SK-N-SH treated with all-trans-retinoic acid at 6 μM for 48 hours (cell line): ENCODE data around the gene XPO6.

Experiments used
- ATAC-seq: fragments of 200-7000 bp; cut with Tn5 transposase; 3 replicates; pipeline ENCODE4 v1.9.1; 2020; ENCODE audit warnings: mild to moderate bottlenecking, moderate library complexity
- ARNTL ChIP-seq: fragments of 450-650 bp; formaldehyde crosslinking; IDR thresholded peaks from 2 replicates; pipeline ENCODE4 v1.5.0; 2020; ENCODE audit warnings: low read depth, mild to moderate bottlenecking, moderate library complexity, borderline replicate concordance
- BACH2 ChIP-seq: fragments of 250-450 bp; sonication (Bioruptor Pico); IDR thresholded peaks from 2 replicates; pipeline ENCODE4 v1.9.0; 2021; ENCODE audit warnings: mild to moderate bottlenecking, borderline replicate concordance
- GLIS3 ChIP-seq: fragments of 250-450 bp; sonication (Bioruptor Pico); IDR thresholded peaks from 2 replicates; pipeline ENCODE4 v1.5.0; 2020; ENCODE audit warnings: mild to moderate bottlenecking, moderate library complexity
- OSR1 ChIP-seq: fragments of 250-450 bp; sonication (Bioruptor Pico); IDR thresholded peaks from 2 replicates; pipeline ENCODE4 v1.8.0; 2022; ENCODE audit warnings: moderate library complexity, mild to moderate bottlenecking, inconsistent platforms
- PPARA ChIP-seq: fragments of 250-450 bp; sonication (Bioruptor Pico); IDR thresholded peaks from 2 replicates; pipeline ENCODE4 v1.5.0; 2020; ENCODE audit warnings: mild to moderate bottlenecking, borderline replicate concordance
- RARB ChIP-seq: fragments of 250-450 bp; sonication (Bioruptor Pico); IDR thresholded peaks from 2 replicates; pipeline ENCODE4 v1.8.0; 2021; ENCODE audit warnings: mild to moderate bottlenecking, moderate library complexity
- SNAI2 ChIP-seq: fragments of 250-450 bp; sonication (Bioruptor Pico); IDR thresholded peaks from 2 replicates; pipeline ENCODE4 v1.5.0; 2020; ENCODE audit warnings: mild to moderate bottlenecking, moderate library complexity
- TCF4 ChIP-seq: fragments of 250-450 bp; sonication (Bioruptor Pico); IDR thresholded peaks from 2 replicates; pipeline ENCODE4 v1.8.0; 2021; ENCODE audit warnings: mild to moderate bottlenecking, moderate library complexity, borderline replicate concordance
- ZC3H10 ChIP-seq: fragments of 250-450 bp; sonication (Bioruptor Pico); IDR thresholded peaks from 2 replicates; pipeline ENCODE4 v1.5.1; 2021; ENCODE audit warnings: mild to moderate bottlenecking, moderate library complexity
- ZFP30 ChIP-seq: fragments of 450-650 bp; formaldehyde crosslinking; IDR thresholded peaks from 2 replicates; pipeline ENCODE4 v1.5.0; 2022; ENCODE audit warnings: mild to moderate bottlenecking, moderate library complexity
- ZNF565 ChIP-seq: fragments of 450-650 bp; formaldehyde crosslinking; conservative IDR thresholded peaks from 2 replicates; pipeline ENCODE4 v1.5.0; 2020; ENCODE audit warnings: low read depth, mild to moderate bottlenecking, moderate library complexity
- ZNF70 ChIP-seq: fragments of 450-650 bp; formaldehyde crosslinking; IDR thresholded peaks from 2 replicates; pipeline ENCODE4 v1.5.0; 2020; ENCODE audit warnings: mild to moderate bottlenecking, moderate library complexity
- ZNF8 ChIP-seq: fragments of 450-650 bp; formaldehyde crosslinking; IDR thresholded peaks from 2 replicates; pipeline ENCODE4 v1.5.0; 2020; ENCODE audit warnings: mild to moderate bottlenecking, moderate library complexity
- TF ChIP-seq, protein P1 (sequence below): fragments of 250-450 bp; sonication (Bioruptor Pico); IDR thresholded peaks from 2 replicates; pipeline ENCODE4 v1.5.1; 2020; ENCODE audit warnings: low read depth, mild to moderate bottlenecking, moderate library complexity
- TF ChIP-seq, protein P2 (sequence below): fragments of 250-450 bp; sonication (Bioruptor Pico); IDR thresholded peaks from 2 replicates; pipeline ENCODE4 v1.8.0; 2020; ENCODE audit warnings: mild to moderate bottlenecking, moderate library complexity, borderline replicate concordance
- TF ChIP-seq, protein P3 (sequence below): fragments of 250-450 bp; sonication (Bioruptor Pico); IDR thresholded peaks from 2 replicates; pipeline ENCODE4 v1.8.0; 2021; ENCODE audit warnings: low read depth, mild to moderate bottlenecking, moderate library complexity, borderline replicate concordance
- TF ChIP-seq, protein P4 (sequence below): fragments of 250-450 bp; sonication (Bioruptor Pico); IDR thresholded peaks from 2 replicates; pipeline ENCODE4 v1.5.0; 2020; ENCODE audit warnings: mild to moderate bottlenecking, moderate library complexity
- TF ChIP-seq, protein P5 (sequence below): fragments of 250-450 bp; sonication (Bioruptor Pico); IDR thresholded peaks from 2 replicates; pipeline ENCODE4 v1.5.1; 2021; ENCODE audit warnings: mild to moderate bottlenecking, moderate library complexity

The XPO6 gene

DNA sequence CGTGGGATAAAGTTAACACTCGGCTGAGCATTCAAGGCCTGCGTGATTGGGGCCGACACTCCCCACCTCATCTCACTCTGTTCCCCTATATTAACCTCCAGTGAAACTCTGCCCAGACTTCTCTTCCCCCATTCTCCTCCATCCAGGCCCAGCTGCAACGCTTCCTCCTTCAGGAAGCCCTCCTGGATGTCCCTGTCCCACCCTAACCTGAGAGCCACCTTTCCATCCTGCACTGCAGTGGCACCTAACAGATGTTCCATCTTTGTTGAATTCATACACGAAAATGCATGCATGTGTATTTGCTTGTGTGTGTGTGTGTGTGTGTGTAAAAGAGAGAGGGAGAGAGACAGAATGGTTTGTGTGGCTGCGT, 48.0 kb upstream of the XPO6 start:
- TF ChIP-seq, protein P1, sequence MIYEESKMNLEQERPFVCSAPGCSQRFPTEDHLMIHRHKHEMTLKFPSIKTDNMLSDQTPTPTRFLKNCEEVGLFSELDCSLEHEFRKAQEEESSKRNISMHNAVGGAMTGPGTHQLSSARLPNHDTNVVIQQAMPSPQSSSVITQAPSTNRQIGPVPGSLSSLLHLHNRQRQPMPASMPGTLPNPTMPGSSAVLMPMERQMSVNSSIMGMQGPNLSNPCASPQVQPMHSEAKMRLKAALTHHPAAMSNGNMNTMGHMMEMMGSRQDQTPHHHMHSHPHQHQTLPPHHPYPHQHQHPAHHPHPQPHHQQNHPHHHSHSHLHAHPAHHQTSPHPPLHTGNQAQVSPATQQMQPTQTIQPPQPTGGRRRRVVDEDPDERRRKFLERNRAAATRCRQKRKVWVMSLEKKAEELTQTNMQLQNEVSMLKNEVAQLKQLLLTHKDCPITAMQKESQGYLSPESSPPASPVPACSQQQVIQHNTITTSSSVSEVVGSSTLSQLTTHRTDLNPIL (CRISPR knock-in tag) = no peak
- no peak for TF ChIP-seq ZC3H10 (CRISPR knock-in tag)
- no peak for TF ChIP-seq GLIS3 (CRISPR knock-in tag)
- TF ChIP-seq ZNF70 (CRISPR knock-in tag) = no peak
- no peak for TF ChIP-seq ZFP30
- TF ChIP-seq OSR1 (CRISPR knock-in tag) = no peak
- no peak for TF ChIP-seq ZNF565 (CRISPR knock-in tag)
- TF ChIP-seq, protein P2, sequence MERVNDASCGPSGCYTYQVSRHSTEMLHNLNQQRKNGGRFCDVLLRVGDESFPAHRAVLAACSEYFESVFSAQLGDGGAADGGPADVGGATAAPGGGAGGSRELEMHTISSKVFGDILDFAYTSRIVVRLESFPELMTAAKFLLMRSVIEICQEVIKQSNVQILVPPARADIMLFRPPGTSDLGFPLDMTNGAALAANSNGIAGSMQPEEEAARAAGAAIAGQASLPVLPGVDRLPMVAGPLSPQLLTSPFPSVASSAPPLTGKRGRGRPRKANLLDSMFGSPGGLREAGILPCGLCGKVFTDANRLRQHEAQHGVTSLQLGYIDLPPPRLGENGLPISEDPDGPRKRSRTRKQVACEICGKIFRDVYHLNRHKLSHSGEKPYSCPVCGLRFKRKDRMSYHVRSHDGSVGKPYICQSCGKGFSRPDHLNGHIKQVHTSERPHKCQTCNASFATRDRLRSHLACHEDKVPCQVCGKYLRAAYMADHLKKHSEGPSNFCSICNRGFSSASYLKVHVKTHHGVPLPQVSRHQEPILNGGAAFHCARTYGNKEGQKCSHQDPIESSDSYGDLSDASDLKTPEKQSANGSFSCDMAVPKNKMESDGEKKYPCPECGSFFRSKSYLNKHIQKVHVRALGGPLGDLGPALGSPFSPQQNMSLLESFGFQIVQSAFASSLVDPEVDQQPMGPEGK = no peak
- TF ChIP-seq, protein P3, sequence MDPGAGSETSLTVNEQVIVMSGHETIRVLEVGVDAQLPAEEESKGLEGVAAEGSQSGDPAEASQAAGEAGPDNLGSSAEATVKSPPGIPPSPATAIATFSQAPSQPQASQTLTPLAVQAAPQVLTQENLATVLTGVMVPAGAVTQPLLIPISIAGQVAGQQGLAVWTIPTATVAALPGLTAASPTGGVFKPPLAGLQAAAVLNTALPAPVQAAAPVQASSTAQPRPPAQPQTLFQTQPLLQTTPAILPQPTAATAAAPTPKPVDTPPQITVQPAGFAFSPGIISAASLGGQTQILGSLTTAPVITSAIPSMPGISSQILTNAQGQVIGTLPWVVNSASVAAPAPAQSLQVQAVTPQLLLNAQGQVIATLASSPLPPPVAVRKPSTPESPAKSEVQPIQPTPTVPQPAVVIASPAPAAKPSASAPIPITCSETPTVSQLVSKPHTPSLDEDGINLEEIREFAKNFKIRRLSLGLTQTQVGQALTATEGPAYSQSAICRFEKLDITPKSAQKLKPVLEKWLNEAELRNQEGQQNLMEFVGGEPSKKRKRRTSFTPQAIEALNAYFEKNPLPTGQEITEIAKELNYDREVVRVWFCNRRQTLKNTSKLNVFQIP = no peak
- ATAC-seq = no peak

DNA sequence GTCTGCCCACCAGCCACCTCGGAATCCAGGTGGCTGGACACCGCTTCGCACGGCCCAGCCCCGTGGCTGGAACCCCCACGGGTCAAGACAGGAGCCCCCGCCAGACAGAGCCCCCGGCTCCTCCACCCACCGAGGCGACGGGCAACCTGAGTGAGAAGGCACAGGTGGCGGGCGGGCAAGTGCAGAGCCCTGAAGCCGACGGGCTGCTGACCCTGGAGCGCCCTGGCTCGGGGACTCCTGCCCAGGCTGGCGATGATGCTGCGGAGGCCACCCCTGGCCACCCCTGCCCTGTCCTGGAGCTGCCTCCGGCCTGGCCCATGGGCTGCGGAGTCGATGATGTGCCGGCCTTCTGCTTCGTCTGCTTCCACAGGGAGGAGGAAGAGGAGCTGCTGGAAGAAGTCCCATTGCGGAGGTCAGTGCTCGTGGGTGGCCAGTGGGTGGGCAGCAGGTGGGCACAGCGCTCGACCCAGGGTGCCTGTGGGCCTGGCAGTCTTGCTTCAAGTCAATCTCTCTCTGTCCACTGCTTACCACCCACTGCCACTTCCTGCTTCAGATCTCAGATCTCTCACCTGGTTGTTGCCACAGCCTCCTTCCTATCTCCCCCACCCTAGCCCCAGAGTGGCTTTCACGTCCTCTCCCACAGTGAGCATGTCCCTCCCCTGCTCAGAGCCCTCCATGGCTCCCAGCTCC, 47.5 kb upstream of the XPO6 start:
- ATAC-seq = no peak
- TF ChIP-seq ARNTL (CRISPR knock-in tag) = no peak
- TF ChIP-seq, protein P4, sequence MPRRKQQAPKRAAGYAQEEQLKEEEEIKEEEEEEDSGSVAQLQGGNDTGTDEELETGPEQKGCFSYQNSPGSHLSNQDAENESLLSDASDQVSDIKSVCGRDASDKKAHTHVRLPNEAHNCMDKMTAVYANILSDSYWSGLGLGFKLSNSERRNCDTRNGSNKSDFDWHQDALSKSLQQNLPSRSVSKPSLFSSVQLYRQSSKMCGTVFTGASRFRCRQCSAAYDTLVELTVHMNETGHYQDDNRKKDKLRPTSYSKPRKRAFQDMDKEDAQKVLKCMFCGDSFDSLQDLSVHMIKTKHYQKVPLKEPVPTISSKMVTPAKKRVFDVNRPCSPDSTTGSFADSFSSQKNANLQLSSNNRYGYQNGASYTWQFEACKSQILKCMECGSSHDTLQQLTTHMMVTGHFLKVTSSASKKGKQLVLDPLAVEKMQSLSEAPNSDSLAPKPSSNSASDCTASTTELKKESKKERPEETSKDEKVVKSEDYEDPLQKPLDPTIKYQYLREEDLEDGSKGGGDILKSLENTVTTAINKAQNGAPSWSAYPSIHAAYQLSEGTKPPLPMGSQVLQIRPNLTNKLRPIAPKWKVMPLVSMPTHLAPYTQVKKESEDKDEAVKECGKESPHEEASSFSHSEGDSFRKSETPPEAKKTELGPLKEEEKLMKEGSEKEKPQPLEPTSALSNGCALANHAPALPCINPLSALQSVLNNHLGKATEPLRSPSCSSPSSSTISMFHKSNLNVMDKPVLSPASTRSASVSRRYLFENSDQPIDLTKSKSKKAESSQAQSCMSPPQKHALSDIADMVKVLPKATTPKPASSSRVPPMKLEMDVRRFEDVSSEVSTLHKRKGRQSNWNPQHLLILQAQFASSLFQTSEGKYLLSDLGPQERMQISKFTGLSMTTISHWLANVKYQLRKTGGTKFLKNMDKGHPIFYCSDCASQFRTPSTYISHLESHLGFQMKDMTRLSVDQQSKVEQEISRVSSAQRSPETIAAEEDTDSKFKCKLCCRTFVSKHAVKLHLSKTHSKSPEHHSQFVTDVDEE = no peak
- no peak for TF ChIP-seq GLIS3 (CRISPR knock-in tag)
- TF ChIP-seq ZNF8 (CRISPR knock-in tag) = no peak

DNA sequence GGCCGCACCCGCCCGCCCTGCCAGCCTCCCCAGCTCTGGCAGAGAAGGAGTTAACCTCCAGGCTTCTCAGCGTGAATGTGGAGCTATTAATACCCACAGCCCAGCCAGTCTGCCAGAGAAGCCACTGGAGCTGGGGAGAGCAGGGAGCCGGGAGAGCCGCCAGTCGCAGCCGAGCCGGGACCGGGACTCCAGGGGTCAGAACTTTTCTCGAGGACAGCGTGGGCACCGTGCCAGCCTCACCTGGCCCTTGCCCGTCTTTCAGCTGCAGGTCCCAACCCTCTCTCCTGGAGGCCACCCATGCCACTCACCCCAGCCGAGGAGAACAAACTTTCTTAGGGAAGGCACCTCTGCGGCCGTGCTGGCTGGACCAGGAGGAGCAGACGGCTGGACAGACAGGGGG, 46.8 kb upstream of the XPO6 start:
- peak; percentile 75 for ATAC-seq
- TF ChIP-seq SNAI2 (CRISPR knock-in tag) (no peak), ZNF8 (CRISPR knock-in tag) (no peak), GLIS3 (CRISPR knock-in tag) (no peak), ARNTL (CRISPR knock-in tag) (no peak), TCF4 (CRISPR knock-in tag) (no peak), RARB (no peak), OSR1 (CRISPR knock-in tag) (no peak)
- TF ChIP-seq, protein P3 = no peak
- TF ChIP-seq, protein P2 = no peak

GRCh38 chr16:28257256-28257655, 45.5 kb upstream of the XPO6 start:
- no peak for ATAC-seq
- TF ChIP-seq SNAI2 (CRISPR knock-in tag) (no peak), PPARA (CRISPR knock-in tag) (no peak), BACH2 (CRISPR knock-in tag) (no peak), ZFP30 (no peak), ZNF8 (CRISPR knock-in tag) (no peak), RARB (no peak), ZNF565 (CRISPR knock-in tag) (no peak)
- TF ChIP-seq, protein P5, sequence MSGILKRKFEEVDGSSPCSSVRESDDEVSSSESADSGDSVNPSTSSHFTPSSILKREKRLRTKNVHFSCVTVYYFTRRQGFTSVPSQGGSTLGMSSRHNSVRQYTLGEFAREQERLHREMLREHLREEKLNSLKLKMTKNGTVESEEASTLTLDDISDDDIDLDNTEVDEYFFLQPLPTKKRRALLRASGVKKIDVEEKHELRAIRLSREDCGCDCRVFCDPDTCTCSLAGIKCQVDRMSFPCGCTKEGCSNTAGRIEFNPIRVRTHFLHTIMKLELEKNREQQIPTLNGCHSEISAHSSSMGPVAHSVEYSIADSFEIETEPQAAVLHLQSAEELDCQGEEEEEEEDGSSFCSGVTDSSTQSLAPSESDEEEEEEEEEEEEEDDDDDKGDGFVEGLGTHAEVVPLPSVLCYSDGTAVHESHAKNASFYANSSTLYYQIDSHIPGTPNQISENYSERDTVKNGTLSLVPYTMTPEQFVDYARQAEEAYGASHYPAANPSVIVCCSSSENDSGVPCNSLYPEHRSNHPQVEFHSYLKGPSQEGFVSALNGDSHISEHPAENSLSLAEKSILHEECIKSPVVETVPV = no peak
- TF ChIP-seq, protein P2 = no peak
- TF ChIP-seq, protein P1 (CRISPR knock-in tag) = no peak
